GM19463 (cell line): ENCODE results near the gene SIN3B.

Source experiments
- ATAC-seq: cut with Tn5 transposase; IDR thresholded peaks from one replicate; pipeline ENCODE4 v1.9.1; 2021; ENCODE audit warnings: mild to moderate bottlenecking, moderate library complexity; ENCODE audit not compliant: unreplicated experiment

The SIN3B gene

GRCh38 chr19:16901491-16902175, 72.4 kb downstream of the SIN3B start:
- no peak for ATAC-seq

- ATAC-seq: no peak
These were observed 73.3 kb downstream of the SIN3B start for GRCh38 chr19:16902545-16902944.

GRCh38 chr19:16903347-16903746, 74.1 kb downstream of the SIN3B start:
- ATAC-seq: no peak

- ATAC-seq: no peak
These were observed 75.4 kb downstream of the SIN3B start for GRCh38 chr19:16904599-16904998.

GRCh38 chr19:16908759-16909158, 79.6 kb downstream of the SIN3B start:
- no peak for ATAC-seq

GRCh38 chr19:16911046-16911445, 81.8 kb downstream of the SIN3B start:
- no peak for ATAC-seq

GRCh38 chr19:16912780-16913179, 83.6 kb downstream of the SIN3B start:
- ATAC-seq: no peak

- no peak for ATAC-seq
These were observed 85.2 kb downstream of the SIN3B start for GRCh38 chr19:16914421-16914820.

GRCh38 chr19:16915135-16915534, 85.9 kb downstream of the SIN3B start:
- ATAC-seq: no peak

- ATAC-seq: no peak
These were observed 86.5 kb downstream of the SIN3B start for GRCh38 chr19:16915734-16916133.

- no peak for ATAC-seq
These were observed 88.2 kb downstream of the SIN3B start for GRCh38 chr19:16917401-16917800.

GRCh38 chr19:16919496-16919895, 90.3 kb downstream of the SIN3B start:
- no peak for ATAC-seq

GRCh38 chr19:16920816-16921529, 91.8 kb downstream of the SIN3B start:
- no peak for ATAC-seq

GRCh38 chr19:16921766-16922591, 92.8 kb downstream of the SIN3B start:
- ATAC-seq: no peak

GRCh38 chr19:16922592-16922934, 93.4 kb downstream of the SIN3B start:
- no peak for ATAC-seq

- no peak for ATAC-seq
These were observed 93.8 kb downstream of the SIN3B start for GRCh38 chr19:16922949-16923348.

GRCh38 chr19:16927883-16928282, 98.7 kb downstream of the SIN3B start:
- ATAC-seq: no peak

GRCh38 chr19:16928351-16928750, 99.2 kb downstream of the SIN3B start:
- ATAC-seq: no peak

GRCh38 chr19:16928916-16929315, 99.7 kb downstream of the SIN3B start:
- ATAC-seq: no peak
